Lung (tissue), 12 donors: ENCODE data around the gene TBC1D22A. TPM values are rescaled to one million over a fixed set of nuclear protein-coding genes. Genes with fewer than 3 reads are reported as not detected.

Experiments used
- ATAC-seq: fragments of 200-7000 bp; cut with Tn5 transposase; one replicate; pipeline ENCODE4 v1.9.1; 2020; ENCODE audit warnings: moderate number of reproducible peaks; ENCODE audit not compliant: insufficient read depth, low FRiP score
- DNase-seq, 3 donors: peaks; one replicate each; pipeline ENCODE4 v3.0.0-alpha.2; 2013 to 2017
- H3K27ac ChIP-seq, 2 donors: one replicate each; pipeline ENCODE4 v1.5.1; 2013; ENCODE audit warnings: mild to moderate bottlenecking in 2 of 2, moderate library complexity in 2 of 2, control low read depth in 1 of 2, inconsistent platforms in 1 of 2, low read depth in 1 of 2, low read length in 1 of 2
- H3K27me3 ChIP-seq, 3 donors: one replicate each; pipeline ENCODE4 v1.5.1; 2013; ENCODE audit warnings: low read length in 2 of 3; ENCODE audit not compliant: control insufficient read depth in 3 of 3, insufficient read depth in 3 of 3
- H3K36me3 ChIP-seq, 4 donors: one replicate each; pipeline ENCODE4 v1.5.1; 2013; ENCODE audit warnings: low read length in 4 of 4, mild to moderate bottlenecking in 1 of 4, moderate library complexity in 1 of 4; ENCODE audit not compliant: control insufficient read depth in 4 of 4, insufficient read depth in 4 of 4
- H3K4me1 ChIP-seq, 5 donors: one replicate each; pipeline ENCODE4 v1.5.1; 2013; ENCODE audit warnings: low read length in 5 of 5, mild to moderate bottlenecking in 2 of 5, moderate library complexity in 1 of 5; ENCODE audit not compliant: control insufficient read depth in 5 of 5, insufficient read depth in 5 of 5
- H3K4me3 ChIP-seq: one replicate; pipeline ENCODE4 v1.5.1; 2013; ENCODE audit warnings: mild to moderate bottlenecking, control low read depth, moderate library complexity
- H3K9ac ChIP-seq, 2 donors: one replicate each; pipeline ENCODE4 v1.5.1; 2013; ENCODE audit warnings: low read length in 2 of 2, control low read depth in 1 of 2; ENCODE audit not compliant: insufficient read depth in 1 of 2
- H3K9me3 ChIP-seq, 4 donors: one replicate each; pipeline ENCODE4 v1.5.1; 2013; ENCODE audit warnings: low read length in 3 of 4, mild to moderate bottlenecking in 1 of 4, moderate library complexity in 1 of 4; ENCODE audit not compliant: control insufficient read depth in 4 of 4, insufficient read depth in 3 of 4
- CTCF ChIP-seq: IDR thresholded peaks from 2 replicates; pipeline ENCODE4 v1.5.1; 2012; ENCODE audit warnings: mild to moderate bottlenecking; ENCODE audit errors: control extremely low read depth, extremely low read depth
- WGBS, 2 donors: extraction: QIAGEN DNeasy Blood & Tissue Kit; methylation state at CpG; one replicate each; pipeline ENCODE4 v1.1.7; 2013; 5-methylcytosine and 5-hydroxymethylcytosine counted together
- polyA plus RNA-seq, 2 donors: library from polyadenylated mRNA; stranded (reverse); fragments of 200-250 nt; gene quantifications; one replicate each; pipeline ENCODE4 v1.2.1, GENCODE V29; 2013
- total RNA-seq, 2 donors: library from RNA; depleted of rRNA in 1 of 2; stranded (reverse); fragments of >200 nt in 1 of 2; gene quantifications; one replicate each; pipeline ENCODE4 v1.2.1, GENCODE V29; 2014 to 2021
- donor health status: control.
- donor health status: control.
- donor health status: Bipolar disorder and iron deficiency.
- donor health status: healthy.
- donor health status: DM: yes; HTN: yes; CAD: no.

TBC1D22A gene
- total and polyA plus RNA-seq, 4 donors: 20.2 to 38.4 (median 21.0) TPM

GRCh38 chr22:46767249-46767985 lies 5.0 kb downstream of the TBC1D22A start:
- ATAC-seq (no peak), DNase-seq (no peak)
- Histone ChIP-seq H3K4me1 (peaks cover 0 to 23% (median 5%) of the 10 kb centered on the region in 5 donors), H3K9me3 (no peaks in the 10 kb centered on the region), H3K27me3 (no peaks in the 10 kb centered on the region), H3K36me3 (no peaks in the 10 kb centered on the region), H3K4me3 (no peak overlapping the region), H3K27ac (no peak overlapping the region), H3K9ac (no peak overlapping the region)
- no peak for TF ChIP-seq CTCF
- WGBS, 2 donors: 96 to 97% methylated on average over 11 of the region's 11 CpGs

- no peak for ATAC-seq
- no peaks in the 10 kb centered on the region for H3K27me3 ChIP-seq
- no peak overlapping the region for H3K4me3 ChIP-seq
- no peak for DNase-seq
- H3K9me3 ChIP-seq: no peaks in the 10 kb centered on the region
- no peak overlapping the region for H3K9ac ChIP-seq
- H3K4me1 ChIP-seq: peaks cover 0 to 24% (median 1%) of the 10 kb centered on the region in 5 donors
- H3K27ac ChIP-seq: peak overlapping the region; percentile 59 to 66
- H3K36me3 ChIP-seq: peaks cover 0 to 1% (median 0%) of the 10 kb centered on the region in 4 donors
- TF ChIP-seq CTCF: no peak
- 88 to 93% methylated on average over 17 of the region's 17 CpGs for WGBS, 2 donors
Measured at GRCh38 chr22:46769191-46769675, 6.8 kb downstream of the TBC1D22A start.

- no peaks in the 10 kb centered on the region for H3K9me3 ChIP-seq
- H3K9ac ChIP-seq: no peak overlapping the region
- peaks cover 0 to 1% (median 0%) of the 10 kb centered on the region in 4 donors for H3K36me3 ChIP-seq
- H3K4me1 ChIP-seq: peaks cover 0 to 28% (median 0%) of the 10 kb centered on the region in 5 donors
- TF ChIP-seq CTCF: no peak
- no peak overlapping the region for H3K4me3 ChIP-seq
- DNase-seq: no peak
- ATAC-seq: no peak
- H3K27ac ChIP-seq: peak overlapping the region; percentile 59 to 66
- H3K27me3 ChIP-seq: no peaks in the 10 kb centered on the region
- 93 to 96% methylated on average over 6 of the region's 6 CpGs for WGBS, 2 donors
Measured at GRCh38 chr22:46769706-46770105, 7.3 kb downstream of the TBC1D22A start.
